Ascending aorta (tissue), 2 donors: ENCODE measurements around the gene MRPL37. TPM values are rescaled to one million over a fixed set of nuclear protein-coding genes. Genes with fewer than 3 reads are reported as not detected.

Experiments used
- DNase-seq, 2 donors: peaks; one replicate each; pipeline ENCODE4 v3.0.0-alpha.2; 2019; ENCODE audit warnings: low spot score in 2 of 2
- H3K27ac ChIP-seq, 2 donors: fragments of 200-600 bp; sonication (generic); one replicate each; pipeline ENCODE4 v1.5.1; 2016 to 2017; ENCODE audit warnings: mild to moderate bottlenecking in 1 of 2
- H3K27me3 ChIP-seq: fragments of 200-600 bp; sonication (generic); one replicate; pipeline ENCODE4 v1.5.1; 2017
- H3K36me3 ChIP-seq, 2 donors: fragments of 200-600 bp; sonication (generic); one replicate each; pipeline ENCODE4 v1.5.1; 2016
- H3K4me1 ChIP-seq, 2 donors: fragments of 200-600 bp; sonication (generic); one replicate each; pipeline ENCODE4 v1.5.1; 2016 to 2017; ENCODE audit warnings: mild to moderate bottlenecking in 1 of 2
- H3K4me3 ChIP-seq, 2 donors: fragments of 200-600 bp; sonication (generic); one replicate each; pipeline ENCODE4 v1.5.1; 2016 to 2017; ENCODE audit warnings: mild to moderate bottlenecking in 1 of 2
- H3K9me3 ChIP-seq, 2 donors: fragments of 200-600 bp; sonication (generic); one replicate each; pipeline ENCODE4 v1.5.1; 2016
- CTCF ChIP-seq, 3 experiments: fragments of 200-600 bp in 2 of 3; fragments of 450-650 bp in 1 of 3; sonication (generic) in 2 of 3; IDR thresholded peaks; one replicate each; pipeline ENCODE4 v1.5.1; 2016 to 2019; ENCODE audit warnings: antibody characterized with exemption in 3 of 3, mild to moderate bottlenecking in 1 of 3, moderate library complexity in 1 of 3
- intact Hi-C: fragments of 100-400 bp; cut with DNase I; formaldehyde crosslinking; loops from one replicate; pipeline ENCODE4 v1.15.1; 2023
- total RNA-seq: library from RNA; depleted of rRNA; stranded (reverse); fragments of >200 nt; gene quantifications from one replicate; pipeline ENCODE4 v1.1.0, GENCODE V29; 2016

Gene MRPL37
- total RNA-seq, 1 donor from 2014 or later, result 51.2 TPM

- intact Hi-C loops, result no loop called here
- H3K9me3 ChIP-seq, result no peaks in the 10 kb centered on the region
- no peak overlapping the region for H3K27ac ChIP-seq
- TF ChIP-seq CTCF (IDR thresholded peaks at IDR 0.05), result no peak
- H3K27me3 ChIP-seq, result no peaks in the 10 kb centered on the region
- no peaks in the 10 kb centered on the region for H3K4me1 ChIP-seq
- H3K36me3 ChIP-seq, result peaks cover 0 to 4% of the 10 kb centered on the region in 2 donors
- DNase-seq, result no peak
- H3K4me3 ChIP-seq, result no peak overlapping the region
Measured at GRCh38 chr1:54265659-54266058, 65.7 kb downstream of the MRPL37 start.

DNA sequence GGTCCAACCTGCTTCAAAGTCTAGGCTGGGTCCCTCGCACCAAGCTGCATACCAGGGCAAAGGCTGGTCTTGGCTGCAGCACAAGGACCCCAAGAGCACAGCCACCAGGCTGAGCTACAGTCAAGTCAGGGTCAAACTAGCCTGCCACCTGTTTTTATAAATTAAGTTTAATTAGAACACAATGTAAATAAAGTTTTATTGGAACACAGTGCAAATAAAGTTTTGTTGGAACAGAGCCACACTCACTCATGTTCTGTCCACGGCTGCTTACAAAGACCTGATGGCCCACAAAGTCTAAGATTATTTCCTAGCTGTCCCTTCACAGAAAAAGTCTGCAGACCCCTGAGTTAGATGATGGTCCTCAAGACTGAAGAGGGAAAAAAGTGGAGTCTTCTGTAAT is 66.2 kb downstream of the MRPL37 start:
- no peaks in the 10 kb centered on the region for H3K9me3 ChIP-seq
- H3K4me3 ChIP-seq, result no peak overlapping the region
- peaks cover 0 to 3% of the 10 kb centered on the region in 2 donors for H3K36me3 ChIP-seq
- no peaks in the 10 kb centered on the region for H3K27me3 ChIP-seq
- no peak overlapping the region for H3K27ac ChIP-seq
- DNase-seq, result no peak
- intact Hi-C loops, result no loop called here
- TF ChIP-seq CTCF (IDR thresholded peaks at IDR 0.05), result no peak
- no peaks in the 10 kb centered on the region for H3K4me1 ChIP-seq

DNA sequence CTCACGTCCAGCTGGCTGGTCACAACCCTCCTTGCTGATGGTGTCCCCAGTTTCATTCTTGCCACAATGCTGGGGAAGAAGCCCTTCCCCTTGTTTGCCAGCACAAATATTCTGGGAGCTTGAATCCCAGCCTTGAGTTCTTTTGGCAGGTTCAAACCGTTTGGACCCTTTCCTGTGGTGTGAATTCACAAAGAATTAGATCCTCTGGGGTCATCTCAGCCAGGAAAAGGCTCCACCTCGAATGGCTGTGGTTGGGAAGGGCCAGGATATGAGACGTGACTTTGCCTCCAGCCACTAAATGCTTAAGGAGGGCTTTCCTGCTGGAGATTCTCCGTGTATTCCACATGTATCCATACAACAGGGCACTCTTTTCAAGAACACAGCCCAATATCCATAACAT is 66.9 kb downstream of the MRPL37 start:
- Histone ChIP-seq H3K9me3 (no peaks in the 10 kb centered on the region), H3K27ac (no peak overlapping the region), H3K4me3 (no peak overlapping the region), H3K36me3 (no peaks in the 10 kb centered on the region), H3K4me1 (peaks cover 0 to 3% of the 10 kb centered on the region in 2 donors), H3K27me3 (no peaks in the 10 kb centered on the region)
- no peak for DNase-seq
- TF ChIP-seq CTCF (IDR thresholded peaks at IDR 0.05), result no peak
- intact Hi-C loops, result no loop called here

Other genes starting within 250 kb of the MRPL37 start
- not detected for gene LDLRAD1, start 182.0 kb upstream of the MRPL37 start, total RNA-seq
- 97.5 TPM for gene TMEM59, start 147.0 kb upstream of the MRPL37 start, total RNA-seq
- gene TCEANC2, start 146.6 kb upstream of the MRPL37 start, total RNA-seq, result 0.64 TPM
- gene CDCP2, start 47.2 kb upstream of the MRPL37 start, total RNA-seq, result not detected
- gene CYB5RL, start 137 bp upstream of the MRPL37 start, total RNA-seq, result 5.1 TPM
- 51.0 TPM for gene SSBP3, start 206.2 kb downstream of the MRPL37 start, total RNA-seq